ENCODE measurements around the gene CLPX.
"Not testable (repeated sequence)": the region's sequence is repeated elsewhere in the genome, so short reads cannot be mapped to it uniquely, and the experiment has no call there.

DNA sequence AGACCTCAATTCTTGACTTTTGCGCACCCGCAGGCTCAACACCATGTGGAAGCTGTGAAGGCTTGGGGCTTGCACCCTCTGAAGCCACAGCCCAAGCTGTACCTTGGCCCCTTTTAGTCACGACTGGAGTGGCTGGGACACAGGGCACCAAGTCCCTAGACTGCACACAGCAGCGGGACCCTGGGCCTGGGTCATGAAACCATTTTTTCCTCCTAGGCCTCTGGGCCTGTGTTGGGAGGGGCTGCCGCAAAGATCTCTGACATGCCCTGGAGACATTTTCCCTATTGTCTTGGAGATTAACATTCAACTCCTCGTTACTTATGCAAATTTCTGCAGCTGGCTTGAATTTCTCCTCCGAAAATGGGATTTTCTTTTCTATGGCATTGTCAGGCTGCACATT lies 48.1 kb downstream of the CLPX start:
- TF ChIP-seq, protein P1, sequence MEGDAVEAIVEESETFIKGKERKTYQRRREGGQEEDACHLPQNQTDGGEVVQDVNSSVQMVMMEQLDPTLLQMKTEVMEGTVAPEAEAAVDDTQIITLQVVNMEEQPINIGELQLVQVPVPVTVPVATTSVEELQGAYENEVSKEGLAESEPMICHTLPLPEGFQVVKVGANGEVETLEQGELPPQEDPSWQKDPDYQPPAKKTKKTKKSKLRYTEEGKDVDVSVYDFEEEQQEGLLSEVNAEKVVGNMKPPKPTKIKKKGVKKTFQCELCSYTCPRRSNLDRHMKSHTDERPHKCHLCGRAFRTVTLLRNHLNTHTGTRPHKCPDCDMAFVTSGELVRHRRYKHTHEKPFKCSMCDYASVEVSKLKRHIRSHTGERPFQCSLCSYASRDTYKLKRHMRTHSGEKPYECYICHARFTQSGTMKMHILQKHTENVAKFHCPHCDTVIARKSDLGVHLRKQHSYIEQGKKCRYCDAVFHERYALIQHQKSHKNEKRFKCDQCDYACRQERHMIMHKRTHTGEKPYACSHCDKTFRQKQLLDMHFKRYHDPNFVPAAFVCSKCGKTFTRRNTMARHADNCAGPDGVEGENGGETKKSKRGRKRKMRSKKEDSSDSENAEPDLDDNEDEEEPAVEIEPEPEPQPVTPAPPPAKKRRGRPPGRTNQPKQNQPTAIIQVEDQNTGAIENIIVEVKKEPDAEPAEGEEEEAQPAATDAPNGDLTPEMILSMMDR (IDR thresholded peaks at IDR 0.05), result not testable (repeated sequence)
- TF ChIP-seq POLR2A (IDR thresholded peaks at IDR 0.05), result not testable (repeated sequence)
